Gastroesophageal sphincter (tissue), 3 donors: ENCODE results near the gene RIPK1.

ENCODE experiments used
- EP300 ChIP-seq: sonication (generic); formaldehyde crosslinking; IDR thresholded peaks from one replicate; pipeline ENCODE4 v1.6.1; 2017; ENCODE audit warnings: antibody characterized with exemption, mild to moderate bottlenecking
- TF ChIP-seq, protein P1 (sequence below), 4 experiments: fragments of 200-600 bp in 2 of 4; fragments of 450-650 bp in 2 of 4; sonication (generic) in 1 of 4; IDR thresholded peaks; one replicate each; pipeline ENCODE4 v1.5.1; 2017 to 2019; ENCODE audit warnings: antibody characterized with exemption in 4 of 4, mild to moderate bottlenecking in 2 of 4, moderate library complexity in 2 of 4

DNA sequence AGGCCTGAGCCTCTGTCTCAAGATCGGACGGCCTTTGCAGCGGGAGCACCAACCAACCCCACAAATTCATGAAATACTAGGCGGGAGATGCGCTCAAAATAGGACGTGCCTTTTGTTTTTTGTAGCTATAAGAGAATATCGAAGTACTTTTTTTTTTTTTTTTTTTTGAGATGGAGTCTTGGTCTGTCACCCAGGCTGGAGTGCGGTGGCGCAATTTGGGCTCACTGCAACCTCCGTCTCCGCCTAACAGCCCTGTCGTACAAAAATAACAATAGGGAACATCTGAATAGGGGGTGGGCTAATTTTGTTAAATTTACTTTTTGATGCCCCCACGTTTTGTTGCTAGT is 94.9 kb downstream of the RIPK1 start:
- TF ChIP-seq, protein P1, sequence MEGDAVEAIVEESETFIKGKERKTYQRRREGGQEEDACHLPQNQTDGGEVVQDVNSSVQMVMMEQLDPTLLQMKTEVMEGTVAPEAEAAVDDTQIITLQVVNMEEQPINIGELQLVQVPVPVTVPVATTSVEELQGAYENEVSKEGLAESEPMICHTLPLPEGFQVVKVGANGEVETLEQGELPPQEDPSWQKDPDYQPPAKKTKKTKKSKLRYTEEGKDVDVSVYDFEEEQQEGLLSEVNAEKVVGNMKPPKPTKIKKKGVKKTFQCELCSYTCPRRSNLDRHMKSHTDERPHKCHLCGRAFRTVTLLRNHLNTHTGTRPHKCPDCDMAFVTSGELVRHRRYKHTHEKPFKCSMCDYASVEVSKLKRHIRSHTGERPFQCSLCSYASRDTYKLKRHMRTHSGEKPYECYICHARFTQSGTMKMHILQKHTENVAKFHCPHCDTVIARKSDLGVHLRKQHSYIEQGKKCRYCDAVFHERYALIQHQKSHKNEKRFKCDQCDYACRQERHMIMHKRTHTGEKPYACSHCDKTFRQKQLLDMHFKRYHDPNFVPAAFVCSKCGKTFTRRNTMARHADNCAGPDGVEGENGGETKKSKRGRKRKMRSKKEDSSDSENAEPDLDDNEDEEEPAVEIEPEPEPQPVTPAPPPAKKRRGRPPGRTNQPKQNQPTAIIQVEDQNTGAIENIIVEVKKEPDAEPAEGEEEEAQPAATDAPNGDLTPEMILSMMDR (IDR thresholded peaks at IDR 0.05) = no peak
- TF ChIP-seq EP300 = no peak
